ENCODE results near the gene MIB1. TPM values are rescaled to one million over a fixed set of nuclear protein-coding genes. Genes with fewer than 3 reads are reported as not detected.
A peak's percentile ranks its signal among the peaks of the same experiment; 100 is the strongest.
"Not testable (repeated sequence)": the region's sequence is repeated elsewhere in the genome, so short reads cannot be mapped to it uniquely, and the experiment has no call there.

MIB1 gene
- total RNA-seq (2014; rRNA removed; shearing (Covaris generic)) = 69.9 and 78.9 TPM in 2 replicates

- peak; percentile 96 for DNase-seq (ENCODE audit: low spot score)
Observed at GRCh38 chr18:21740538-21741311, at the start of gene MIB1. TSS of gene MIB1 (plus strand) at chr18:21740792. CDS start at chr18:21741584, 792 bp downstream.

- no peak for DNase-seq (ENCODE audit: low spot score)
Observed at GRCh38 chr18:21693322-21693721, 47.3 kb upstream of the MIB1 start.

GRCh38 chr18:21700528-21701075 is 40.0 kb upstream of the MIB1 start:
- DNase-seq (ENCODE audit: low spot score) = no peak

GRCh38 chr18:21701621-21702020 is 39.0 kb upstream of the MIB1 start:
- DNase-seq (ENCODE audit: low spot score) = no peak

- DNase-seq (ENCODE audit: low spot score) = no peak
Observed at GRCh38 chr18:21702602-21703001, 38.0 kb upstream of the MIB1 start.

GRCh38 chr18:21703241-21703820 is 37.3 kb upstream of the MIB1 start:
- DNase-seq (ENCODE audit: low spot score) = peak; percentile 9

- DNase-seq (ENCODE audit: low spot score) = peak; percentile 78
Observed at GRCh38 chr18:21704603-21705364, 35.8 kb upstream of the MIB1 start, which contains the start of gene ABHD3. TSS of gene ABHD3 (minus strand) at chr18:21704774. CDS start at chr18:21704665, 109 bp downstream.

- no peak for DNase-seq (ENCODE audit: low spot score)
Observed at GRCh38 chr18:21706386-21706865, 34.2 kb upstream of the MIB1 start.

GRCh38 chr18:21707130-21707529 is 33.5 kb upstream of the MIB1 start:
- not testable (repeated sequence) for DNase-seq (ENCODE audit: low spot score)

- no peak for DNase-seq (ENCODE audit: low spot score)
Observed at GRCh38 chr18:21714474-21714873, 26.1 kb upstream of the MIB1 start.

GRCh38 chr18:21722687-21723086 is 17.9 kb upstream of the MIB1 start:
- DNase-seq (ENCODE audit: low spot score) = no peak

GRCh38 chr18:21725201-21725600 is 15.4 kb upstream of the MIB1 start:
- no peak for DNase-seq (ENCODE audit: low spot score)

GRCh38 chr18:21727702-21728101 is 12.9 kb upstream of the MIB1 start:
- DNase-seq (ENCODE audit: low spot score) = no peak

- no peak for DNase-seq (ENCODE audit: low spot score)
Observed at GRCh38 chr18:21733011-21733410, 7.6 kb upstream of the MIB1 start.

GRCh38 chr18:21735452-21736015 is 5.1 kb upstream of the MIB1 start:
- no peak for DNase-seq (ENCODE audit: low spot score)

GRCh38 chr18:21736926-21737325 is 3.7 kb upstream of the MIB1 start:
- DNase-seq (ENCODE audit: low spot score) = not testable (repeated sequence)

- DNase-seq (ENCODE audit: low spot score) = peak; percentile 9
Observed at GRCh38 chr18:21739604-21740537, 721 bp upstream of the MIB1 start.

- no peak for DNase-seq (ENCODE audit: low spot score)
Observed at GRCh38 chr18:21741312-21741561, 645 bp downstream of the MIB1 start.

GRCh38 chr18:21741562-21742314 is 1.1 kb downstream of the MIB1 start:
- no peak for DNase-seq (ENCODE audit: low spot score)

- DNase-seq (ENCODE audit: low spot score) = peak; percentile 21
Observed at GRCh38 chr18:21742315-21742687, 1.7 kb downstream of the MIB1 start.

Measured in A172 (cell line).